Endothelial cell of umbilical vein (primary cell): ENCODE results near the gene NKIRAS1. TPM values are rescaled to one million over a fixed set of nuclear protein-coding genes. Genes with fewer than 3 reads are reported as not detected.
"Not testable (repeated sequence)": the region's sequence is repeated elsewhere in the genome, so short reads cannot be mapped to it uniquely, and the experiment has no call there.

ENCODE experiments used
- BruUV-seq: library from RNA; stranded (reverse); fragments of 400-500 nt; replicated peaks from 2 replicates; lab custom pipeline; 2021; lab: Mats Ljungman, UMichigan
- CTCF ChIA-PET: fragments of 300-600, 350-600 bp; sonication (Branson Sonifier 250); formaldehyde crosslinking; loops from one replicate; lab custom pipeline; 2021; ENCODE audit warnings: antibody characterized with exemption, inconsistent platforms; lab: Charles Lee
- POLR2A ChIA-PET: fragments of 300-600, 350-600 bp; sonication (Branson Sonifier 250); formaldehyde crosslinking; loops from one replicate; lab custom pipeline; 2021; ENCODE audit warnings: antibody characterized with exemption, inconsistent platforms; lab: Charles Lee
- DNase-seq: peaks from one replicate; pipeline ENCODE4 v3.0.0-alpha.2; 2011; ENCODE audit warnings: low read depth, low spot score
- FAIRE-seq: peaks from 2 replicates; lab custom pipeline; 2011; peaks lifted over from hg19 to GRCh38; lab: Jason Lieb, UNC
- H2AFZ ChIP-seq: 2 replicates; pipeline ENCODE4 v1.6.0; 2012; ENCODE audit warnings: low read depth, low read length, control low read depth, inconsistent platforms
- H3K27ac ChIP-seq: 2 replicates; pipeline ENCODE4 v1.5.1; 2011; ENCODE audit warnings: low read depth, mild to moderate bottlenecking, control low read depth, low read length, moderate library complexity; ENCODE audit not compliant: insufficient read depth
- H3K27me3 ChIP-seq, 2 experiments: 2 replicates each; pipeline versions ENCODE4 v1.6.0 to v1.6.1; 2011; ENCODE audit warnings: low read length in 2 of 2, mixed read lengths in 1 of 2; ENCODE audit not compliant: control insufficient read depth in 2 of 2, insufficient read depth in 2 of 2
- H3K36me3 ChIP-seq, 2 experiments: 2 replicates in 1 of 2; 3 replicates in 1 of 2; pipeline ENCODE4 v1.5.1; 2011; ENCODE audit warnings: low read length in 2 of 2, mild to moderate bottlenecking in 1 of 2, moderate library complexity in 1 of 2; ENCODE audit not compliant: control insufficient read depth in 2 of 2, insufficient read depth in 2 of 2; ENCODE audit errors: extremely low read depth in 1 of 2
- H3K4me1 ChIP-seq: 3 replicates; pipeline ENCODE4 v1.5.1; 2011; ENCODE audit warnings: mild to moderate bottlenecking, low read length; ENCODE audit not compliant: control insufficient read depth, insufficient read depth; ENCODE audit errors: extremely low read depth
- H3K4me2 ChIP-seq: 2 replicates; pipeline ENCODE4 v1.6.1; 2011; ENCODE audit warnings: low read length, control low read depth, mixed read lengths; ENCODE audit not compliant: insufficient read depth
- H3K4me3 ChIP-seq, 3 experiments: fragments of 200-600 bp in 1 of 3; sonication (generic), shearing (Covaris generic) in 1 of 3; replicated peaks in 1 of 3; 2 replicates each; pipeline ENCODE4 v1.5.1; 2011 to 2016; ENCODE audit warnings: control low read depth in 3 of 3, low read length in 3 of 3, mild to moderate bottlenecking in 2 of 3, inconsistent platforms in 1 of 3, low read depth in 1 of 3, moderate library complexity in 1 of 3; ENCODE audit not compliant: insufficient read depth in 1 of 3
- H3K79me2 ChIP-seq: 2 replicates; pipeline ENCODE4 v1.6.0; 2012; ENCODE audit warnings: low read length, inconsistent platforms; ENCODE audit not compliant: control insufficient read depth, insufficient read depth
- H3K9ac ChIP-seq: replicated peaks from 2 replicates; pipeline ENCODE3; 2011; ENCODE audit warnings: low read length, control low read depth; ENCODE audit not compliant: insufficient read depth; ENCODE audit errors: extremely low read depth
- H3K9me1 ChIP-seq: replicated peaks from 3 replicates; pipeline ENCODE4 v1.6.0; 2011; ENCODE audit warnings: mild to moderate bottlenecking, low read length; ENCODE audit not compliant: control insufficient read depth, insufficient read depth; ENCODE audit errors: extremely low read depth
- H3K9me3 ChIP-seq: replicated peaks from 2 replicates; pipeline ENCODE4 v1.5.1; 2012; ENCODE audit warnings: low read length, inconsistent platforms; ENCODE audit not compliant: control insufficient read depth, insufficient read depth
- H4K20me1 ChIP-seq: replicated peaks from 2 replicates; pipeline ENCODE3; 2011; ENCODE audit warnings: mild to moderate bottlenecking, low read length; ENCODE audit not compliant: control insufficient read depth, insufficient read depth; ENCODE audit errors: extremely low read depth
- FOS ChIP-seq: IDR thresholded peaks from 2 replicates; pipeline ENCODE4 v1.6.1; 2011; ENCODE audit warnings: mild to moderate bottlenecking, low read length, moderate library complexity, borderline replicate concordance; ENCODE audit not compliant: insufficient read depth
- GATA2 ChIP-seq: IDR thresholded peaks from 2 replicates; pipeline ENCODE4 v1.7.0; 2011; ENCODE audit warnings: low read depth, mild to moderate bottlenecking, moderate library complexity, mixed read lengths, low read length; ENCODE audit not compliant: insufficient read length, insufficient read depth
- JUN ChIP-seq: IDR thresholded peaks from 2 replicates; pipeline ENCODE4 v1.6.1; 2011; ENCODE audit warnings: borderline replicate concordance, low read depth; ENCODE audit not compliant: insufficient read length, insufficient read depth
- MYC ChIP-seq: IDR thresholded peaks from one replicate; pipeline ENCODE4 v1.6.1; 2011; ENCODE audit warnings: mild to moderate bottlenecking, low read depth, low read length
- dilution Hi-C: fragments of 300-500 bp; cut with MboI; formaldehyde crosslinking; loops from one replicate; pipeline ENCODE4 v1.15.0; 2019; ENCODE audit warnings: low sequenced_read_pairs; ENCODE audit not compliant: extremely low pct_ligation_motif_present
- intact Hi-C: fragments of 100-400 bp; cut with micrococcal nuclease; formaldehyde crosslinking; loops from one replicate; pipeline ENCODE4 v1.10.0; 2022
- polyA plus RNA-seq, 4 experiments: library from polyadenylated mRNA; depleted of rRNA in 3 of 4; stranded (reverse) in 3 of 4; unstranded in 1 of 4; fragments of >200 nt; gene quantifications; 2 replicates each; pipeline versions ENCODE4 v1.2.1 to v1.2.3, GENCODE V29; 2011 to 2012; ENCODE audit warnings: missing spikeins in 1 of 4
- total RNA-seq: library from RNA; stranded (reverse); gene quantifications from 2 replicates; pipeline ENCODE4 v1.2.3, GENCODE V29; 2021

The NKIRAS1 gene
- total and polyA plus RNA-seq, 2 donors (not counting 3 experiments of a cell fraction or from before 2014, with no cell fraction given), result 2.2 to 2.9 TPM

DNA sequence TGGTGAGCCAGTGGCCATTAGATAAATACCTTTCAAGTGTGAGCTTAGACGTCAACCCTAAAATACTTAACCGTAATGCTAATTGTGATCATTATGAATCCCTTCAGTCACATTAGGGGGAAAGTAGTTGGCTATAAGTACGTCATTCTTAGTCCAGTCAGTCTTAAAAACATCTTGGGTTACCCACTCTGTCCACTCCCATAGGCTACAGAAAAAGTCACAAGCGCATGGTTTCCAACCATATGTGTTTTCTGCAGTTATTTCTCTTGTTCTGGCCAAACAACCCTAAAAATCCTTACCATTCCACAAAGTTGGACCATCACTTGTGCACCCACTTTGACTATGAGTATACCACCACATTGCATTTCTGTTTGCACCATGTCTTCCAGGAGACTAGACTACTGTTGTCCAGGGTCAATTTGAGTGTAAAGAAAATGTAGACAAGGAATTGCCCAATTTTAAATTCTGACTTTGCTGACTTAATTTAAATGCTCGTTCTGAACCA, 3.4 kb upstream of the NKIRAS1 start:
- Histone ChIP-seq H4K20me1 (peaks cover 7% of the 10 kb centered on the region), H3K79me2 (peaks cover 23% of the 10 kb centered on the region), H3K36me3 (peaks cover 9 to 11% of the 10 kb centered on the region in 2 experiments), H3K9me3 (no peaks in the 10 kb centered on the region), H2AFZ (no peak overlapping the region), H3K4me2 (no peak overlapping the region), H3K9ac (no peak overlapping the region), H3K4me3 (no peak overlapping the region), H3K27ac (no peak overlapping the region), H3K27me3 (no peaks in the 10 kb centered on the region), H3K9me1 (no peaks in the 10 kb centered on the region), H3K4me1 (peaks cover 17% of the 10 kb centered on the region)
- no peak for FAIRE-seq
- intact Hi-C loops (no loop called here), dilution Hi-C loops (no loop called here)
- POLR2A ChIA-PET, result interaction anchor here (0.7 kb wide), 1 partner anchor 10 kb away, joined by 3 read pairs; no protein-coding TSS in a partner anchor
- CTCF ChIA-PET, result interaction anchor here (1.4 kb wide), 1 partner anchor 32 kb away, joined by 3 read pairs; no protein-coding TSS in a partner anchor
- no peak for DNase-seq
- TF ChIP-seq MYC, result no peak
- no peak for TF ChIP-seq JUN
- no peak for TF ChIP-seq GATA2
- BruUV-seq, result no TSS peak

DNA sequence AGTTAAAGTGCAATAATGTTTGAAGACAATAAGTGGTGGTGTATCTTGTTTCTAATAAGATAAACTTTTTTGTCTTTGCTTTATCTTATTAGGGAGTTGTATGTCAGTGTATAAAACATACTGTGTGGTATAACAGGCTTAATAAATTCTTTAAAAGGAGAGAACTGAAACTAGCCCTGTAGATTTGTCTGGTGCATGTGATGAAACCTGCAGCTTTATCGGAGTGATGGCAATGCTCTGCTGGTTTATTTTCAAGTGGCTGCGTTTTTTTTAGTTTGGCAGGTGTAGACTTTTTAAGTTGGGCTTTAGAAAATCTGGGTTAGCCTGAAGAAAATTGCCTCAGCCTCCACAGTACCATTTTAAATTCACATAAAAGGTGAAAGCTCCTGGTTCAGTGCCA, 2.8 kb upstream of the NKIRAS1 start:
- dilution Hi-C loops (no loop called here), intact Hi-C loops (no loop called here)
- DNase-seq (no peak), FAIRE-seq (no peak)
- no TSS peak for BruUV-seq
- ChIA-PET POLR2A (no interaction called here), CTCF (no interaction called here)
- Histone ChIP-seq H4K20me1 (peaks cover 7% of the 10 kb centered on the region), H3K27ac (no peak overlapping the region), H3K9me1 (no peaks in the 10 kb centered on the region), H3K4me3 (no peak overlapping the region), H3K9ac (no peak overlapping the region), H3K79me2 (peaks cover 23% of the 10 kb centered on the region), H2AFZ (no peak overlapping the region), H3K9me3 (no peaks in the 10 kb centered on the region), H3K27me3 (no peaks in the 10 kb centered on the region), H3K4me2 (peak overlapping the region; percentile 34), H3K4me1 (peaks cover 17% of the 10 kb centered on the region), H3K36me3 (peaks cover 9 to 11% of the 10 kb centered on the region in 2 experiments)
- no peak for TF ChIP-seq FOS

- H3K27me3 ChIP-seq, H4K20me1 ChIP-seq, H2AFZ ChIP-seq, BruUV-seq, H3K9me3 ChIP-seq, intact Hi-C loops, FAIRE-seq, DNase-seq, dilution Hi-C loops, H3K9me1 ChIP-seq: not testable (repeated sequence)
- peak overlapping the region; percentile 93 to 100 (median 98) for H3K4me3 ChIP-seq
- ChIA-PET POLR2A (interaction anchor here (2.0 to 2.4 kb wide), 4 partner anchors 18 to 74 kb away, joined by 13 to 21 read pairs (median 14); no protein-coding TSS in a partner anchor), CTCF (interaction anchor here (1.0 to 1.3 kb wide), 2 partner anchors 30 to 84 kb away, joined by 3 to 4 read pairs; no protein-coding TSS in a partner anchor)
- peak overlapping the region; percentile 95 for H3K9ac ChIP-seq
- peaks cover 23% of the 10 kb centered on the region for H3K79me2 ChIP-seq
- H3K4me1 ChIP-seq, result peaks cover 17% of the 10 kb centered on the region
- H3K4me2 ChIP-seq, result peak overlapping the region; percentile 98
- H3K27ac ChIP-seq, result peak overlapping the region; percentile 79
- H3K36me3 ChIP-seq, result peaks cover 9 to 11% of the 10 kb centered on the region in 2 experiments
These were observed 1.5 kb upstream of the NKIRAS1 start for GRCh38 chr3:23918331-23918730.
